HEK293 (cell line): ENCODE data around the gene PCBP2.
A peak's percentile ranks its signal among the peaks of the same experiment; 100 is the strongest.
"Not testable (repeated sequence)": the region's sequence is repeated elsewhere in the genome, so short reads cannot be mapped to it uniquely, and the experiment has no call there.

Experiments used
- CTCF ChIA-PET: fragments of 350-600 bp; formaldehyde crosslinking; extraction: SDS; loops from one replicate; lab custom pipeline; 2021; ENCODE audit warnings: antibody characterized with exemption; lab: Yijun Ruan, JAX
- POLR2A ChIA-PET: fragments of 300-600 bp; formaldehyde crosslinking; extraction: SDS; loops from one replicate; lab custom pipeline; 2020; ENCODE audit warnings: antibody characterized with exemption, inconsistent platforms; lab: Yijun Ruan, JAX
- H3K27ac ChIP-seq: fragments of 200-500 bp; sonication (Bioruptor generic); 2 replicates; pipeline ENCODE4 v1.5.1; 2014; ENCODE audit warnings: low read depth, low read length, control low read depth, inconsistent platforms; ENCODE audit errors: extremely low read depth
- H3K36me3 ChIP-seq, 2 experiments: fragments of 200-500 bp in 1 of 2; sonication (Bioruptor generic) in 1 of 2; 1 replicate in 1 of 2; 2 replicates in 1 of 2; pipeline ENCODE4 v1.5.1; 2014 to 2017; ENCODE audit warnings: inconsistent platforms in 2 of 2, low read length in 2 of 2; ENCODE audit not compliant: control insufficient read depth in 2 of 2, insufficient read depth in 1 of 2
- H3K4me1 ChIP-seq: fragments of 200-500 bp; sonication (Bioruptor generic); 2 replicates; pipeline ENCODE4 v1.5.1; 2014; ENCODE audit warnings: mild to moderate bottlenecking, low read length, inconsistent platforms; ENCODE audit not compliant: control insufficient read depth, insufficient read depth
- H3K4me3 ChIP-seq: 2 replicates; pipeline ENCODE4 v1.5.1; 2011; ENCODE audit warnings: low read depth, mild to moderate bottlenecking, control low read depth, low read length, moderate library complexity
- H3K9me3 ChIP-seq: fragments of 200-500 bp; sonication (Bioruptor generic); 2 replicates; pipeline ENCODE4 v1.5.1; 2014; ENCODE audit warnings: low read depth, low read length, inconsistent platforms; ENCODE audit not compliant: control insufficient read depth, insufficient read depth
- IKZF3 ChIP-seq: fragments of 450-650 bp; IDR thresholded peaks from 2 replicates; pipeline ENCODE4 v1.5.0; 2018; ENCODE audit warnings: missing biosample characterization, mild to moderate bottlenecking, missing genetic modification characterization, moderate library complexity
- KLF7 ChIP-seq: fragments of 450-650 bp; formaldehyde crosslinking; IDR thresholded peaks from 2 replicates; pipeline ENCODE4 v1.5.1; 2016; ENCODE audit warnings: missing biosample characterization, missing genetic modification characterization, borderline replicate concordance
- KLF8 ChIP-seq: fragments of 450-650 bp; formaldehyde crosslinking; IDR thresholded peaks from 2 replicates; pipeline ENCODE4 v1.5.1; 2016; ENCODE audit warnings: missing biosample characterization, missing genetic modification characterization
- MZF1 ChIP-seq: fragments of 450-650 bp; formaldehyde crosslinking; IDR thresholded peaks from 2 replicates; pipeline ENCODE4 v1.5.1; 2017; ENCODE audit warnings: missing biosample characterization, missing genetic modification characterization, borderline replicate concordance
- PRDM1 ChIP-seq: fragments of 450-650 bp; formaldehyde crosslinking; IDR thresholded peaks from 2 replicates; pipeline ENCODE4; 2016; ENCODE audit warnings: missing biosample characterization, missing genetic modification characterization
- SCRT1 ChIP-seq: fragments of 450-650 bp; formaldehyde crosslinking; IDR thresholded peaks from 2 replicates; pipeline ENCODE4 v1.5.1; 2016; ENCODE audit warnings: missing biosample characterization, missing genetic modification characterization, borderline replicate concordance
- SP3 ChIP-seq: fragments of 450-650 bp; formaldehyde crosslinking; IDR thresholded peaks from 2 replicates; pipeline ENCODE4 v1.5.1; 2016; ENCODE audit warnings: missing biosample characterization, missing genetic modification characterization
- SP7 ChIP-seq: fragments of 450-650 bp; formaldehyde crosslinking; IDR thresholded peaks from 2 replicates; pipeline ENCODE4 v1.5.1; 2016; ENCODE audit warnings: missing biosample characterization, missing genetic modification characterization
- ZBTB21 ChIP-seq: fragments of 450-650 bp; formaldehyde crosslinking; IDR thresholded peaks from 2 replicates; pipeline ENCODE4 v1.5.1; 2017; ENCODE audit warnings: missing biosample characterization, missing genetic modification characterization
- ZBTB7A ChIP-seq: fragments of 450-650 bp; formaldehyde crosslinking; IDR thresholded peaks from 2 replicates; pipeline ENCODE4 v1.5.1; 2016; ENCODE audit warnings: low read depth, missing biosample characterization, missing genetic modification characterization
- ZFP3 ChIP-seq: fragments of 450-650 bp; formaldehyde crosslinking; IDR thresholded peaks from 2 replicates; pipeline ENCODE4 v1.5.1; 2016; ENCODE audit warnings: low read depth, missing biosample characterization, missing genetic modification characterization
- ZNF2 ChIP-seq: fragments of 450-650 bp; formaldehyde crosslinking; IDR thresholded peaks from 2 replicates; pipeline ENCODE4 v1.5.1; 2016; ENCODE audit warnings: missing biosample characterization, missing genetic modification characterization
- ZNF202 ChIP-seq: fragments of 450-650 bp; formaldehyde crosslinking; IDR thresholded peaks from 2 replicates; pipeline ENCODE4 v1.5.1; 2016; ENCODE audit warnings: missing biosample characterization, missing genetic modification characterization, borderline replicate concordance
- ZNF341 ChIP-seq: fragments of 450-650 bp; formaldehyde crosslinking; IDR thresholded peaks from 2 replicates; pipeline ENCODE4; 2016; ENCODE audit warnings: low read depth, missing biosample characterization, missing genetic modification characterization
- ZNF366 ChIP-seq: fragments of 450-650 bp; formaldehyde crosslinking; conservative IDR thresholded peaks from 2 replicates; pipeline ENCODE4 v1.5.1; 2016; ENCODE audit warnings: missing biosample characterization, missing genetic modification characterization
- ZNF391 ChIP-seq: fragments of 450-650 bp; formaldehyde crosslinking; IDR thresholded peaks from 2 replicates; pipeline ENCODE4 v1.5.1; 2016; ENCODE audit warnings: low read depth, missing biosample characterization, missing genetic modification characterization, borderline replicate concordance
- ZNF561 ChIP-seq: fragments of 450-650 bp; IDR thresholded peaks from 2 replicates; pipeline ENCODE4 v1.5.1; 2018; ENCODE audit warnings: missing biosample characterization, missing genetic modification characterization, borderline replicate concordance
- ZNF660 ChIP-seq: fragments of 450-650 bp; IDR thresholded peaks from 2 replicates; pipeline ENCODE4 v1.5.1; 2018; ENCODE audit warnings: missing biosample characterization, mild to moderate bottlenecking, missing genetic modification characterization
- TF ChIP-seq, protein P1 (sequence below): fragments of 450-650 bp; formaldehyde crosslinking; IDR thresholded peaks from 2 replicates; pipeline ENCODE4 v1.5.1; 2016; ENCODE audit warnings: missing biosample characterization, missing genetic modification characterization
- TF ChIP-seq, protein P2 (sequence below): fragments of 450-650 bp; formaldehyde crosslinking; IDR thresholded peaks from 2 replicates; pipeline ENCODE4 v1.5.1; 2016; ENCODE audit warnings: missing biosample characterization, missing genetic modification characterization, low read depth
- TF ChIP-seq, protein P3 (sequence below): fragments of 450-650 bp; formaldehyde crosslinking; IDR thresholded peaks from 2 replicates; pipeline ENCODE4 v1.5.1; 2016; ENCODE audit warnings: missing biosample characterization, missing genetic modification characterization

Gene PCBP2

DNA sequence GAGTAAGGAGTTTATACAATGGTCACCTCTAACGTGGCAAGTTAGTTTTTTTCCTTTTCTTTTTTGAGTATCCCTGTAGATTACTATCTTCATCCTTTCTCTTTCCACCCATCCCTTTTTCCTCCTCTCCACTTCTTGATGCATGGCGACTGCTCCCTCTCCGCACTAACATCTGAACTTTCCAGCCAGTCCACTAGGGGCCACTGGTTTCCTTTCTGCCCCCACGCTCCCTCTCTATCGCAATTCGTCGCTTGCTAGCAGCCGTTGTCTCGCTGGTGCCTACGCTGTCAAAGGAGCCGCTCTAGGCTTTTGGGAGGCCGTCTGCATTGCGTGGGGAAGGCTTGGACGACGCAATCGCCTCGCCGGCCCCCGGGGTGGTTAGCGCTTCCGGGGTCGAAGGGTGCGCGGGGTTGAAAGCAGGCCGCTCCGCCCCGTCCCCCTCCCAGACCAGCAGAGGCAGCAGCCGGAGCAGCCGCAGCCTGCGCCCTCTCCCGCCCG is at the start of gene PCBP2 (continued):
- TF ChIP-seq MZF1 (tag by site-specific recombination) (no peak), IKZF3 (peak; percentile 33; the same call in 1 of the 2 replicates), SP3 (tag by site-specific recombination) (peak; percentile 79), SP7 (tag by site-specific recombination) (peak; percentile 92), ZFP3 (no peak), ZNF2 (peak; percentile 62), SCRT1 (tag by site-specific recombination) (no peak), ZBTB21 (tag by site-specific recombination) (peak; percentile 85), ZNF366 (peak; percentile 99), PRDM1 (tag by site-specific recombination) (peak; percentile 98), KLF7 (tag by site-specific recombination) (peak; percentile 79; the same call in 1 of the 2 replicates), ZNF660 (tag by site-specific recombination) (peak; percentile 97), ZNF561 (no peak)
- TF ChIP-seq, protein P1, sequence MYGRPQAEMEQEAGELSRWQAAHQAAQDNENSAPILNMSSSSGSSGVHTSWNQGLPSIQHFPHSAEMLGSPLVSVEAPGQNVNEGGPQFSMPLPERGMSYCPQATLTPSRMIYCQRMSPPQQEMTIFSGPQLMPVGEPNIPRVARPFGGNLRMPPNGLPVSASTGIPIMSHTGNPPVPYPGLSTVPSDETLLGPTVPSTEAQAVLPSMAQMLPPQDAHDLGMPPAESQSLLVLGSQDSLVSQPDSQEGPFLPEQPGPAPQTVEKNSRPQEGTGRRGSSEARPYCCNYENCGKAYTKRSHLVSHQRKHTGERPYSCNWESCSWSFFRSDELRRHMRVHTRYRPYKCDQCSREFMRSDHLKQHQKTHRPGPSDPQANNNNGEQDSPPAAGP (tag by site-specific recombination), result peak; percentile 89
- TF ChIP-seq, protein P2, sequence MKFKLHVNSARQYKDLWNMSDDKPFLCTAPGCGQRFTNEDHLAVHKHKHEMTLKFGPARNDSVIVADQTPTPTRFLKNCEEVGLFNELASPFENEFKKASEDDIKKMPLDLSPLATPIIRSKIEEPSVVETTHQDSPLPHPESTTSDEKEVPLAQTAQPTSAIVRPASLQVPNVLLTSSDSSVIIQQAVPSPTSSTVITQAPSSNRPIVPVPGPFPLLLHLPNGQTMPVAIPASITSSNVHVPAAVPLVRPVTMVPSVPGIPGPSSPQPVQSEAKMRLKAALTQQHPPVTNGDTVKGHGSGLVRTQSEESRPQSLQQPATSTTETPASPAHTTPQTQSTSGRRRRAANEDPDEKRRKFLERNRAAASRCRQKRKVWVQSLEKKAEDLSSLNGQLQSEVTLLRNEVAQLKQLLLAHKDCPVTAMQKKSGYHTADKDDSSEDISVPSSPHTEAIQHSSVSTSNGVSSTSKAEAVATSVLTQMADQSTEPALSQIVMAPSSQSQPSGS, result peak; percentile 65; the same call in 1 of the 2 replicates
- TF ChIP-seq, all 188 proteins: peak for 58

DNA sequence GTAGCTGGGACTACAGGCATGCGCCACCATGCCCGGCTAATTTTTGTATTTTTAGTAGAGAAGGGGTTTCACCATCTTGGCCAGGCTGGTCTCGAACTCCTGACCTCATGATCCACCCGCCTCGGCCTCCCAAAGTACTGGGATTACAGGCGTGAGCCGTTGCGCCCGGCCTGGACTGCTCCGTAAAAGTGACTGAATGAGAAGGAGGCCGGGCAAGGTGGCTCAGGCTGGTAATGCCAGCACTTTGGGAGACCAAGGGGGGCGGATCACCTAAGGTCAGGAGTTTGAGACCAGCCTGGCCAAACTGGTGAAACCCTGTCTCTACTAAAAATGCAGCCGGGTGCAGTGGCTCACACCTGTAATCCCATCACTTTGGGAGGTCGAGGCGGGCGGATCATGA is 49.6 kb upstream of the PCBP2 start:
- peaks cover 16 to 32% of the 10 kb centered on the region in 2 experiments for H3K36me3 ChIP-seq
- H3K4me3 ChIP-seq, H3K9me3 ChIP-seq, H3K27ac ChIP-seq, H3K4me1 ChIP-seq, POLR2A ChIA-PET: not testable (repeated sequence)
- CTCF ChIA-PET, result interaction anchor here (0.8 kb wide), 1 partner anchor 19 kb away, joined by 5 read pairs; no protein-coding TSS in a partner anchor

DNA sequence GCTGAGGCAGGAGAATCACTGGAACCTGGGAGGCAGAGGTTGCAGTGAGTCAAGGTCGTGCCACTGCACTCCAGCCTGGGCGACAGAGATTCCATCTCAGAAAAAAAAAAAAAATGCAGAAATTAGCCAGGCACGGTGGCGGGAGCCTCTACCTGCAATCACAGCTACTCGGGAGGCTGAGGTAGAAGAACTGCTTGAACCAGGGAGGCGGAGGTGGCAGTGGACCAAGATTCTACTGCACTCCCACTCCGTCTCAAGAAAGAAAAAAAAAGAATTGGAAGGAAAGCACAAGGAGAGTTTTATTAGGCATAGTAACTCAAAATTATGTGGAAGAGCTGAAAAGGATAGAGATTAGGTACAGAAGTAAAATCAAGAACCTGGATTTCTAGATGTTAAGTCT is 49.0 kb upstream of the PCBP2 start:
- TF ChIP-seq, protein P3, sequence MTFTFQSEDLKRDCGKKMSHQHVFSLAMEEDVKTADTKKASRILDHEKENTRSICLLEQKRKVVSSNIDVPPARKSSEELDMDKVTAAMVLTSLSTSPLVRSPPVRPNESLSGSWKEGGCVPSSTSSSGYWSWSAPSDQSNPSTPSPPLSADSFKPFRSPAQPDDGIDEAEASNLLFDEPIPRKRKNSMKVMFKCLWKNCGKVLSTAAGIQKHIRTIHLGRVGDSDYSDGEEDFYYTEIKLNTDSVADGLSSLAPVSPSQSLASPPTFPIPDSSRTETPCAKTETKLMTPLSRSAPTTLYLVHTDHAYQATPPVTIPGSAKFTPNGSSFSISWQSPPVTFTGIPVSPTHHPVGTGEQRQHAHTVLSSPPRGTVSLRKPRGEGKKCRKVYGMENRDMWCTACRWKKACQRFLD (tag by site-specific recombination), result no peak
- TF ChIP-seq ZNF341 (tag by site-specific recombination) (no peak), ZBTB7A (tag by site-specific recombination) (no peak), ZNF391 (no peak), ZNF202 (tag by site-specific recombination) (no peak), KLF8 (no peak)
- POLR2A ChIA-PET, result interaction anchor here (0.8 kb wide), 1 partner anchor 40 kb away, joined by 4 read pairs; no protein-coding TSS in a partner anchor
- CTCF ChIA-PET, result interaction anchor here (0.6 to 1.3 kb wide), 2 partner anchors 18 to 51 kb away, joined by 4 to 5 read pairs; no protein-coding TSS in a partner anchor

More for the DNA sequence above, 49.0 kb upstream of the PCBP2 start:
- H3K9me3 ChIP-seq, result no peaks in the 10 kb centered on the region
- no peak overlapping the region for H3K27ac ChIP-seq
- H3K4me1 ChIP-seq, result no peaks in the 10 kb centered on the region
- H3K4me3 ChIP-seq, result no peak overlapping the region
- peaks cover 16 to 34% of the 10 kb centered on the region in 2 experiments for H3K36me3 ChIP-seq
